GM08714 (cell line): ENCODE measurements around the gene SLAIN1.

ENCODE experiments used
- H3K4me3 ChIP-seq: fragments of 200-500 bp; sonication (Bioruptor generic); 2 replicates; pipeline ENCODE4 v1.5.1; 2014; ENCODE audit warnings: mild to moderate bottlenecking, low read length, inconsistent platforms
- ZNF274 ChIP-seq: IDR thresholded peaks from 2 replicates; pipeline ENCODE4 v1.6.1; 2012; ENCODE audit warnings: mild to moderate bottlenecking, low read depth, low read length

Gene SLAIN1

DNA sequence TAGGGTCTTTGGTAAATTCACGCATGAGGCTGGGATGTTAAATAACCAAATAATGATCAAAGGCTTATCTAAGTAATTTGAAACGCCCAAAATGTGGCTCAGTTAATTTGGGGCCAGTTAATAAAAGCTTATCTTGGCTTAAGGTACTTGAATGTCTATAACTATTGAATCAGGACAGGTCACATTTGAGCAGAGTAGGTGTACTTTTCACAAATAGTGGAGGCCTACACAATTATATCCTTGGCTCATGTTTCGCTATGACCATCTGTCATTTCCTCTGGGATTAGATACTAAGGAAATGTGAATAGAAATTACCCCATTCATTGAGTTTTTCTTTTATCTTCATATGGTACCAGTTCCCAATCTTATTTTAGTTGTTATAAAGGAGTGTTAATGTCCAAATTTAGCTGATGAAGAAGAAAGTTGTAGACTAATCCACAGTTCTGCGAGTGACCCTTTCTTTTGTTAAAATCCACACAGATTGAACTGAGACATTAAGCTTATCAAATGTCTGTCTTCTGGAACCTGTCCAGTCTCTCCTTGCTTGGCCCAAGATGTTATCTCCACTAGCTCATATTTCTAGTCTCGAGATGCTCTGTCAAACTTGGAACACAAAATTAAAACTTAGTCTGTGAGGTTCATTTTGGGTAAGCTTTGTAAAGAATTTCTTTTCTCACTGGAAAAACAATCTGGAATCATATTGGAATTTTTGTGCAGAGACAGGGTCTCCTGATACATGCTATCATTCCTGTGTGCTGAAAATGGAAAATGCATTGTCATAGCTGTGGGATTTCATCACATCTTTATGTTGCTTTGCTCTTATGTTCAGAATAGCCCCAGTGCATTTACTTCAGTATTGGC is 31.0 kb downstream of the SLAIN1 start:
- no peak overlapping the region for H3K4me3 ChIP-seq
- TF ChIP-seq ZNF274 = no peak

DNA sequence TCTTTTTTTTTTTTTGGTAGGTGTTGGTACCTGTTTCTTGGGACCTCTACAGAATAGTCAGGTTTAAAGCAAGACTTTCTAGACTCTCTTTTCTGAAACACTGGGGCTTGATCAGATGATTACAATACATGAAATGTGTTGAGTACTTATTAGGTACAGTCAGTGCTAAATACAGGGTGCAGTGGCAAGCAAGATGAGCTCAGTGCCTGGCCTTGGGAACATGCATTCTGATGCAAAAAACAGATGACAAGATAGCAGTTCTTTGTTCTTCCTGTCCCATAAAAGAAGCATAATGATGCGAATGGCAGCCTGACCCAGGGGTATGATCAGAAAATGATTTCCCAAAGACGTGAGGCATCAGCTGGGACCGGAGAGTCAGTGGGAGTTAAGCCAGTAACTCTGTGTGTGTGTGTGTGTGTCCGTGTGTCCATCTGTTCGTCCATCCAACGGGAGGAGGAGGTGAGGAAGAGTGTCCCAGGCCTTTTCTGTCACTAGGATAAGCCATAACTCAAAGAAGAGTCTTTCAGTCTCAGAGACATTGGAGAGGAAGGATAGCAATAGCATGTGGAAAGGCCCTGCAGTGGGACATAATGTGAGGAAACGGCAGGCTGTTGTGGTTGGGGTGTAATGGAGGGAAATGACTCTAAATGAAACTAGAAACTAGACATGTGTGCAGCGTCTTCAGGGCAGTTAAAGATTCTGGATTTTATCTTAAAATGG is 32.2 kb downstream of the SLAIN1 start:
- TF ChIP-seq ZNF274 = no peak
- H3K4me3 ChIP-seq = peak overlapping the region; percentile 55; the same call in 1 of the 2 replicates

DNA sequence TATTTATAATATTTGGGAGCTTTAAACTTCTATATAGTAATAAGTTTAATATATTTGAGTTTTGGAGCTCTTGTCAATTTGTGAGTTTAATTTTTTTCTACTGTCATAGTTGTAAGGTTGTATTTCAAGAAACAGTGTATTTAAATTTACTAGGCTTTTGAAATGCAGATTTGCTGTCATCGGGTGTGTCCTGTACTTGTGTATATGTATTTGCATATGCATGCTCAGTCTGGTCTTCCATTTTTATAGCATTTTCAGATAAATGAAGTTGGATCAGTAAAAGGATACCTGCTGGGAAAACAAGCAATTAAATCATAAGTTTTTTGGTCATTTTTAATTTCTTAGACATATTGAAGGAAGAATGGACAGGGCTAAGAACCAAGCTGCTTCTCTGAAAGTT is 33.1 kb downstream of the SLAIN1 start:
- no peak overlapping the region for H3K4me3 ChIP-seq

DNA sequence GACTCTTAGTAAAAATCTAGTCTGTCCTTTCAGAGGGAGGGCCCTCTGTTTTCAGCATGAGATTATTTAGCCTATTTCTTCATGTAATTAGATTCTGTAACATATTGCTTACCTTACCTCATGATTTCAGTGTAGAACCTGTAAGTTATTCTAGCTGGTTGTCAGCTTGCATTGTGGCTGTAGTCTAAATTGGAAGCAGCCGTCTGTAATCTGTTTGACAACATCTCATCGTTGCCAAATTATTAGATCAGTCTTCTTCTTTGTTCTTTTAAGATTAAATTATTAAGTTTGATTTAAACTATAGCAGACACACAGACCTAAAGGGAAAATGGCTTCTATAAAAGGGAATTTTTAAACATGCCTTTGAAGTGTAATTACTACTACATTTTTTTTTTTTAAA is 34.8 kb downstream of the SLAIN1 start:
- no peak for TF ChIP-seq ZNF274

More for the DNA sequence above, 33.1 kb downstream of the SLAIN1 start:
- TF ChIP-seq ZNF274 = no peak

DNA sequence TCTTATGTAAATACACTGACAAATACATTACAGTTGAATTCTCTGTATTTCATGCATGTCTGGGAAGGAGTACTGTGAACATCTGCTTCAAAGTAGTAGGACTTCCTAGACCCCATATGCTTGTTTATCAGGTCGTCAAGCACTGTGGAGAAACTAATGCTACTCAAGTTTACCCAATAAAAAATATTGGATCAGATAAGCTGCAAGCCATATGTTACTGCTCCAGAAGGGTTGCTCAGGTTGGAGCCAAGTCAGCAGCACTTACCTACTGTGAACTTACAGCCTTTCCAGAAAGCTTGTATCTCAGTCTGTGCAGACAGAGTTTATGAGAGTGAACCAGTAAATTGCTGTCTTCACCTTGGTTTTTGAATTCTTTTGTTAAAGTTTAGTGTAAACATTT is 36.2 kb downstream of the SLAIN1 start:
- no peak overlapping the region for H3K4me3 ChIP-seq
- TF ChIP-seq ZNF274 = no peak

More for the DNA sequence above, 34.8 kb downstream of the SLAIN1 start:
- no peak overlapping the region for H3K4me3 ChIP-seq

DNA sequence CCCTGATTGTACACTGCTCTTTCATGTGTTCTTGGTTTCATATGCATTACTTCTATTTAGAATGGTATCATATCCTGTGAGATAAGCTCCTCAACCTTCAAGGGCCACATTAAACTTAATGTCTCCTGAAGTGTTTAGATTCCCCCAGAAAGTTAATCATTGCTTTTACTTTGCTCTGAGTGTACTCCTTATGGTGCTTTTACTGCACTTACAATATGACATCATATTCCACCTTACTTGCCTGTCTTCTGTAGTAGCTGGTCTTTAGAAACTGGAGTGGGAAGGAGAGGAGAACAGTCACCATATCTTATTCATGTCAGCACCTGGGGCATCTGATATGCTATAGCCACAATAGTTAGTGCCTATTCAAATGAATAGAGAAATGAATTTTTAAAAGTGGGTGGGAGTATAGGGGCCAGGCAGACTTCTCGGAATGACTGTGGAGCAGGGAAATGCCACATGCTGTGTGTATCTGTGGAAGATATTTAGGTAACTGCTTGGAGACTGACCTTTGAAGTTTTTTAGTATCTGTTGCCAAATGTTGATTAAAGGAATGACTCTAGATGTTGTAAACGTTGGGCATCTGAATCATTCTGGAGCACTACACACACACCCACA is 40.2 kb downstream of the SLAIN1 start:
- H3K4me3 ChIP-seq = no peak overlapping the region
- TF ChIP-seq ZNF274 = no peak

DNA sequence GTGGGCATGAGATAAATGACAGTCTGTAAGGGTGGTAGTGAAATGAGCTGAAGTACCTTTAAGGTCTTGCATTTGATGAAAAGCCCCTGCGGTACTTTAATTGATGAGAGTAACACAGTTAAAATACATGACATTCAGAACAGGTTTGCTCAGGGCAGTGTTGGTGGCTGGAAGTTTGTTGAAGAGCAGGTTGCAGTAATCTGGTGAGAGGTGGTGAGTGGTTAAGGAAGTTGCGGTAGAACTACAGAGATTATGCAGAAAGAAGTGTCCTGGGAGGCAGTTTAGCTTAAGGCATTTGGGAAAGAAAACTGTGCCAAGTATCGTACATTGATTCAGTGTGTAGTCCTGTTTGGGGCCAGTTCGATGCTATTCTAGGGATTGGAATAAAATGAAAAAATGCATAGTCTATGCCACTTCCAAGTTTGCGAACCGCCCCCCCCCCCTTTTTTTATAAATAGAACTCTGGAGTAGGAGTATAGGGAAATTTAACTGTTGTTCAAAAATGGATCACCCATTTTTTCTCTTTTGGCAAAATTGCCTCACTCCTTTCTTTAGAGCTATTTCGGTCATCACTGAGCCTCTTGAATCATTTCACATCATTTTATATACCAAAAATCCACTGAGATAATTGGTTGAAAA is 42.7 kb downstream of the SLAIN1 start:
- TF ChIP-seq ZNF274 = no peak
- H3K4me3 ChIP-seq = no peak overlapping the region

DNA sequence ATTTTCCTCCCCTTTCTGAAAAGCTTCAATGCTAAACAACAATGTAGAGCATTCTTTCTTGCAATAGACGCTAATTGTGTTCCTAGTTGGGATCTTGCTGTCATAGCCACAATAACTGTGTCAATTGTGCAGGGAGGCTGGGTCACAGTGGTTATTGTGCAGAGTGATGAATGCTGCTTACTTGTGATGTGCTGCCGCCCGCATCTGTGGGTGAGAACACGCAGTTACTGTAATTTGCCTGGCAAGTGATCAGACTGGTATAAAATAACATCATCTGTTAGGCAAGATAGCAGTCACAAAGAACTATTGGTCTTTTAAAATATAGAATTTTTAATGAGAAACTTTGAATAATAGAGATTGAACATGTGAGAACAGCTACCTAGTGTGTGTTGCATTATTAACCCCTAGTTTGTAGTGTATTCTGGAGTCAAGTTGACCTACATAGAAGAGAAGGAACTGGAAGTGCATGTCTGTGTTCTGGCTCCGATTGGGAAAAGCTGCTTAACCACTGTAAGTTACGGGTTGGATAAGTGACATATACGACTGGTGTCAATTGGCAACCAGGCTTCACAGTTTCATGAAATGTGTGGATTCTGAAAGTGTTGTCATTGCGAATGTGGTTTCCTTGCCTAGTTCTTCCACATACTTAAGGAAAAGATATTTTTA is 43.6 kb downstream of the SLAIN1 start:
- no peak overlapping the region for H3K4me3 ChIP-seq
- TF ChIP-seq ZNF274 = no peak

DNA sequence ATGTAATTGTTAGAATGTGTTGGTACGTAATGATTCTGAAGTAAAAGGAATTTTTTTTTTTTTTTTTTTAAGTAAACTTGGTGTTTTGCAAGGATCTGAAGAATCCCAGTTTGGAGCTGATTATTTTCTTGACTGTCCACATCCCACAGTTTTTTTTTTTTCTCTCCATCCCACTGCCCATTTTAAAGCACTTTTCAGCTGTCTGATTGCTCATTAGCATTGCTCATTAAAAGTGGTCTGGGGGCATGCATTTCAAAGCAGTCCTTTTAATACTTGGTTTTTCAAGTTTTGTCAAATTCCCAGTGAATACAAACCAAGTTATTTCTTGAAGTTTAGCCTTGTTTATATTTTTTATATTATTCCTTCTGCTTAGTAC is 44.1 kb downstream of the SLAIN1 start:
- no peak overlapping the region for H3K4me3 ChIP-seq
- TF ChIP-seq ZNF274 = no peak

DNA sequence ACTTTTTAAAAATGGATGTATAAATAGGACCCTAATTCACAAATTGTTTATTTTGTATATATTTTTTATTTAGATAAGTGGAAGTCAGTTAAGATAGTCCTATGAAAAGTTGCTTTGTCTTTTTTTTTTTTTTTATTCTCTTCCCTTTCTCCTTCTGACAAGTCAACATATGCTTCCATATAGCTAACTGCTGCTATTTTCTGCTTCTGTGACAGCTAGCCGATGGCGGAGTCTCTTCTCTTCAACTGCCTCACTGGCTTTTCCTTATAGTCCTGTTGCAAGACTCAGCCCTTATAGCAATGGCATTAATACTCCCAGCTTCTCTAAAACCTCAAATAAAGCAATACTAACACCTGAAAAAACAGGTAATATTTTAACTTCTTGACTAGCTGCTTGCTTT is 45.3 kb downstream of the SLAIN1 start:
- TF ChIP-seq ZNF274 = no peak
- H3K4me3 ChIP-seq = no peak overlapping the region

DNA sequence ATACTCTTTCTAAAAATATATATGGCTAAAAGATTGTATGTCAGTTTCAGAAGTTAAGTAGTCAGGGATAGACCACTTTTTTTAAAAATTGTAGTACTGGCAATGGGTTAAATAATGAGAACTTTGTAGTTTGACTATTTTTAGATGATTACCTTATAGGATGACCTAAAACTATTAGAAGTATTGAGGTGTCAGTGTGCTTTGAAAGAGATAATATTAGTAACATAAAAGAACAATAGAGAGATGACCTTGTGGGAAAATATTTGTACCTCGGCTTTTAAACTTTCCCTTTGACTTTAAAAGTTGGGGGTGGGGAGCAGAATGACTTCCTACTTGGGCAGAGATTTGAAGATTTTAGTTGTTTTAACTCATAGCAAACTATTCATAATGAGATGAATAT is 48.3 kb downstream of the SLAIN1 start:
- TF ChIP-seq ZNF274 = no peak
- H3K4me3 ChIP-seq = no peak overlapping the region

DNA sequence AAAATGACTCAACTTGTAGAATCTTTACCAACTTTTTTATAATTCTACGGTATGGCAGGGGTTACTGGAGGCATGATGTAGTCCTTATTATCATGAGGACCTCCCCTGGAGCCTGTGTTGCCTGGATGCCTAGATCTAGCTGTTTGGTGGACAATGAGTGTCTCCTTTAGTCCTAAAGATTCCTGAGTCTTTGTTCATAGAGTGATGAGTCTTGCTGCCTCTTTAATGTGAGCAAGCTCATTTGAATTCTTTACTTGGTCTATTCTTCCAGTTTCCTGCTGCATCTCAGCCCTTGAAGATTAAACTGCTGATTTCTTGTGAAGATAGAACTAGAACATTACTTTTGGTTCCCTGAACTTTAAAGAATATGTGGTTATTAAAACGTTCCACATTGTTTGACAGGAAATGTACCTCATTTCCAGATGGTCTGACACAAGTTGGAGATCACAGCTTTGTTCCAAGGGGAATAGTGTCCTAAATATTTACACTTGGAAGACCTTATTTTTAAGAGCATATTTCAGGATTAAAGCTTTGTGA is 51.9 kb downstream of the SLAIN1 start:
- TF ChIP-seq ZNF274 = no peak
- no peak overlapping the region for H3K4me3 ChIP-seq
